AG04449 (cell line): ENCODE results near the gene RAB32.

Experiments
- CTCF ChIA-PET: fragments of 350-600 bp; formaldehyde crosslinking; extraction: SDS; loops from one replicate; lab custom pipeline; 2021; ENCODE audit warnings: antibody characterized with exemption; lab: Yijun Ruan, JAX
- POLR2A ChIA-PET: fragments of 400-600, 350-600 bp; formaldehyde crosslinking; extraction: SDS; loops from one replicate; lab custom pipeline; 2020; ENCODE audit warnings: antibody characterized with exemption, inconsistent platforms; lab: Yijun Ruan, JAX
- DNase-seq: peaks from one replicate; pipeline ENCODE4 v3.0.0-alpha.2; 2010; ENCODE audit warnings: low read depth, low spot score
- H3K4me3 ChIP-seq: 2 replicates; pipeline ENCODE4 v1.5.1; 2011; ENCODE audit warnings: low read depth, mild to moderate bottlenecking, control low read depth, low read length
- CTCF ChIP-seq: IDR thresholded peaks from one replicate; pipeline ENCODE4 v1.5.1; 2011; ENCODE audit warnings: mild to moderate bottlenecking, moderate library complexity, low read length, control low read depth, inconsistent platforms; ENCODE audit not compliant: insufficient read depth; ENCODE audit errors: missing control alignments

RAB32 gene

GRCh38 chr6:146574211-146574610, 30.6 kb downstream of the RAB32 start:
- CTCF ChIA-PET, result no interaction called here
- TF ChIP-seq CTCF, result no peak
- DNase-seq, result no peak
- POLR2A ChIA-PET, result no interaction called here
- H3K4me3 ChIP-seq, result no peak overlapping the region

- no peak for TF ChIP-seq CTCF
- POLR2A ChIA-PET, result no interaction called here
- no peak overlapping the region for H3K4me3 ChIP-seq
- no peak for DNase-seq
- CTCF ChIA-PET, result no interaction called here
These were observed 34.4 kb downstream of the RAB32 start for GRCh38 chr6:146578054-146578453.

GRCh38 chr6:146581968-146582367, 38.3 kb downstream of the RAB32 start:
- H3K4me3 ChIP-seq, result no peak overlapping the region
- DNase-seq, result no peak
- TF ChIP-seq CTCF, result no peak
- POLR2A ChIA-PET, result no interaction called here
- CTCF ChIA-PET, result no interaction called here

- no peak for DNase-seq
- no peak overlapping the region for H3K4me3 ChIP-seq
- ChIA-PET POLR2A (no interaction called here), CTCF (no interaction called here)
- no peak for TF ChIP-seq CTCF
These were observed 39.2 kb downstream of the RAB32 start for GRCh38 chr6:146582857-146583256.

GRCh38 chr6:146583966-146584365, 40.3 kb downstream of the RAB32 start:
- POLR2A ChIA-PET, result no interaction called here
- TF ChIP-seq CTCF, result no peak
- CTCF ChIA-PET, result no interaction called here
- no peak for DNase-seq
- H3K4me3 ChIP-seq, result no peak overlapping the region

GRCh38 chr6:146587459-146587858, 43.8 kb downstream of the RAB32 start:
- DNase-seq, result no peak
- CTCF ChIA-PET, result no interaction called here
- no peak overlapping the region for H3K4me3 ChIP-seq
- TF ChIP-seq CTCF, result no peak
- POLR2A ChIA-PET, result no interaction called here
